Stomach (tissue), 9 donors: ENCODE results near the gene CTCF. TPM values are rescaled to one million over a fixed set of nuclear protein-coding genes. Genes with fewer than 3 reads are reported as not detected.
A peak's percentile ranks its signal among the peaks of the same experiment; 100 is the strongest.

ENCODE experiments used
- DNase-seq, 2 donors: peaks; one replicate each; pipeline versions ENCODE4 v3.0.0 to v3.0.0-alpha.2; 2013 to 2019
- H3K27ac ChIP-seq, 5 donors: fragments of 200-600 bp in 4 of 5; sonication (generic) in 4 of 5; one replicate each; pipeline ENCODE4 v1.5.1; 2013 to 2019; ENCODE audit warnings: mild to moderate bottlenecking in 1 of 5, moderate library complexity in 1 of 5
- H3K27me3 ChIP-seq, 3 donors: fragments of 200-600 bp; sonication (generic); one replicate each; pipeline ENCODE4 v1.5.1; 2017 to 2019; ENCODE audit warnings: mixed run types in 1 of 3
- H3K36me3 ChIP-seq, 4 donors: fragments of 200-600 bp; sonication (generic); 1 replicate in 3 of 4; 2 replicates in 1 of 4; pipeline ENCODE4 v1.5.1; 2016 to 2019
- H3K4me1 ChIP-seq, 4 donors: fragments of 200-600 bp; sonication (generic); one replicate each; pipeline ENCODE4 v1.5.1; 2016 to 2019
- H3K4me3 ChIP-seq, 4 donors: fragments of 200-600 bp; sonication (generic) in 3 of 4; one replicate each; pipeline ENCODE4 v1.5.1; 2016 to 2019; ENCODE audit warnings: mild to moderate bottlenecking in 1 of 4
- H3K9me3 ChIP-seq, 4 donors: fragments of 200-600 bp; sonication (generic); one replicate each; pipeline ENCODE4 v1.5.1; 2016 to 2019
- EP300 ChIP-seq: sonication (generic); formaldehyde crosslinking; IDR thresholded peaks from one replicate; pipeline ENCODE4 v1.6.1; 2017; ENCODE audit warnings: antibody characterized with exemption
- POLR2A ChIP-seq, 4 donors: fragments of 450-650 bp; IDR thresholded peaks; one replicate each; pipeline ENCODE4 v1.6.1; 2016; ENCODE audit warnings: antibody characterized with exemption in 4 of 4, control low read depth in 2 of 4, mild to moderate bottlenecking in 1 of 4, moderate library complexity in 1 of 4
- POLR2AphosphoS5 ChIP-seq, 3 donors: sonication (generic); formaldehyde crosslinking; IDR thresholded peaks; one replicate each; pipeline ENCODE4 v1.6.1; 2016; ENCODE audit warnings: antibody characterized with exemption in 3 of 3
- WGBS, 5 donors: extraction: QIAGEN DNeasy Blood & Tissue Kit in 3 of 5; methylation state at CpG; one replicate each; pipeline versions ENCODE4 v1.1.5 to v1.1.7; 2013 to 2018; 5-methylcytosine and 5-hydroxymethylcytosine counted together
- intact Hi-C: fragments of 100-400 bp; cut with DNase I; formaldehyde crosslinking; loops from one replicate; pipeline ENCODE4 v1.15.1; 2023; ENCODE audit warnings: low total_unique reads
- polyA plus RNA-seq, 3 donors: library from polyadenylated mRNA; stranded (reverse); fragments of 200-250 nt; gene quantifications; one replicate each; pipeline ENCODE4 v1.2.3, GENCODE V29; 2013
- total RNA-seq, 5 donors: library from RNA; depleted of rRNA; stranded (reverse); fragments of >200 nt; gene quantifications; one replicate each; pipeline versions ENCODE4 v1.1.0 to v1.2.3, GENCODE V29; 2014 to 2016
- TF ChIP-seq, protein P1 (sequence below), 7 experiments: fragments of 450-650 bp in 4 of 7; fragments of 200-600 bp in 3 of 7; sonication (generic) in 3 of 7; IDR thresholded peaks; one replicate each; pipeline ENCODE4 v1.5.1; 2016 to 2019; ENCODE audit warnings: antibody characterized with exemption in 7 of 7, control low read depth in 2 of 7, mild to moderate bottlenecking in 1 of 7
- donor health status: healthy with polysubstance abuse.
- donor health status: Bipolar disorder and iron deficiency.
- donor health status: healthy.

Gene CTCF
- total and polyA plus RNA-seq, 8 donors = 15.0 to 47.3 (median 33.4) TPM

GRCh38 chr16:67648764-67649407 is 86.6 kb downstream of the CTCF start:
- Histone ChIP-seq H3K36me3 (no peaks in the 10 kb centered on the region), H3K4me1 (peaks cover 26 to 55% (median 40%) of the 10 kb centered on the region in 4 donors), H3K27me3 (peaks cover 29 to 100% (median 83%) of the 10 kb centered on the region in 3 donors), H3K4me3 (no peak overlapping the region), H3K27ac (no peak overlapping the region), H3K9me3 (no peaks in the 10 kb centered on the region)
- DNase-seq = no peak
- WGBS, 5 donors = 35 to 55% (median 48%) methylated on average over 18 to 35 of the region's 35 CpGs
- TF ChIP-seq, protein P1, sequence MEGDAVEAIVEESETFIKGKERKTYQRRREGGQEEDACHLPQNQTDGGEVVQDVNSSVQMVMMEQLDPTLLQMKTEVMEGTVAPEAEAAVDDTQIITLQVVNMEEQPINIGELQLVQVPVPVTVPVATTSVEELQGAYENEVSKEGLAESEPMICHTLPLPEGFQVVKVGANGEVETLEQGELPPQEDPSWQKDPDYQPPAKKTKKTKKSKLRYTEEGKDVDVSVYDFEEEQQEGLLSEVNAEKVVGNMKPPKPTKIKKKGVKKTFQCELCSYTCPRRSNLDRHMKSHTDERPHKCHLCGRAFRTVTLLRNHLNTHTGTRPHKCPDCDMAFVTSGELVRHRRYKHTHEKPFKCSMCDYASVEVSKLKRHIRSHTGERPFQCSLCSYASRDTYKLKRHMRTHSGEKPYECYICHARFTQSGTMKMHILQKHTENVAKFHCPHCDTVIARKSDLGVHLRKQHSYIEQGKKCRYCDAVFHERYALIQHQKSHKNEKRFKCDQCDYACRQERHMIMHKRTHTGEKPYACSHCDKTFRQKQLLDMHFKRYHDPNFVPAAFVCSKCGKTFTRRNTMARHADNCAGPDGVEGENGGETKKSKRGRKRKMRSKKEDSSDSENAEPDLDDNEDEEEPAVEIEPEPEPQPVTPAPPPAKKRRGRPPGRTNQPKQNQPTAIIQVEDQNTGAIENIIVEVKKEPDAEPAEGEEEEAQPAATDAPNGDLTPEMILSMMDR (IDR thresholded peaks at IDR 0.05) = no peak
- TF ChIP-seq POLR2AphosphoS5 (IDR thresholded peaks at IDR 0.05) (no peak), EP300 (no peak), POLR2A (IDR thresholded peaks at IDR 0.05) (no peak)
- intact Hi-C loops = no loop called here

- H3K27ac ChIP-seq = no peak overlapping the region
- intact Hi-C loops = no loop called here
- no peak for TF ChIP-seq POLR2A (IDR thresholded peaks at IDR 0.05)
- TF ChIP-seq POLR2AphosphoS5 (IDR thresholded peaks at IDR 0.05) = no peak
- no peak for TF ChIP-seq EP300
- TF ChIP-seq, protein P1 (IDR thresholded peaks at IDR 0.05) = no peak
- peak overlapping the region in 1 of 4 donors; percentile 6 for H3K4me3 ChIP-seq
- H3K4me1 ChIP-seq = peaks cover 26 to 55% (median 40%) of the 10 kb centered on the region in 4 donors
- H3K36me3 ChIP-seq = no peaks in the 10 kb centered on the region
- 11 to 39% (median 25%) methylated on average over 23 to 34 of the region's 34 CpGs for WGBS, 5 donors
- H3K27me3 ChIP-seq = peaks cover 31 to 100% (median 87%) of the 10 kb centered on the region in 3 donors
- no peaks in the 10 kb centered on the region for H3K9me3 ChIP-seq
- peak in 1 of 2 donors; percentile 66 for DNase-seq
Measured at GRCh38 chr16:67649494-67649931, 87.2 kb downstream of the CTCF start.

- Histone ChIP-seq H3K36me3 (no peaks in the 10 kb centered on the region), H3K27me3 (peaks cover 30 to 100% (median 87%) of the 10 kb centered on the region in 3 donors), H3K4me3 (peak overlapping the region in 1 of 4 donors; percentile 6), H3K9me3 (no peaks in the 10 kb centered on the region), H3K4me1 (peaks cover 21 to 50% (median 35%) of the 10 kb centered on the region in 4 donors), H3K27ac (no peak overlapping the region)
- WGBS, 5 donors = 56 to 72% (median 63%) methylated on average over 8 of the region's 8 CpGs
- TF ChIP-seq EP300 (no peak), POLR2A (IDR thresholded peaks at IDR 0.05) (no peak), POLR2AphosphoS5 (IDR thresholded peaks at IDR 0.05) (no peak)
- TF ChIP-seq, protein P1 (IDR thresholded peaks at IDR 0.05) = no peak
- no peak for DNase-seq
- intact Hi-C loops = no loop called here
Measured at GRCh38 chr16:67650023-67650422, 87.7 kb downstream of the CTCF start.

GRCh38 chr16:67651039-67651438 is 88.7 kb downstream of the CTCF start:
- Histone ChIP-seq H3K27ac (no peak overlapping the region), H3K36me3 (no peaks in the 10 kb centered on the region), H3K27me3 (peaks cover 28 to 94% (median 77%) of the 10 kb centered on the region in 3 donors), H3K4me3 (no peak overlapping the region), H3K9me3 (no peaks in the 10 kb centered on the region), H3K4me1 (peaks cover 18 to 39% (median 30%) of the 10 kb centered on the region in 4 donors)
- WGBS, 5 donors = 91 to 100% (median 92%) methylated on average over 2 to 7 of the region's 7 CpGs
- intact Hi-C loops = no loop called here
- DNase-seq = no peak
- TF ChIP-seq EP300 (no peak), POLR2A (IDR thresholded peaks at IDR 0.05) (no peak), POLR2AphosphoS5 (IDR thresholded peaks at IDR 0.05) (no peak)
- TF ChIP-seq, protein P1 (IDR thresholded peaks at IDR 0.05) = no peak
